NOMO-1 treated with DMSO at 0.1 percent for 48 hours (cell line): ENCODE results near the gene PRKAR1A.
"Not testable (repeated sequence)": the region's sequence is repeated elsewhere in the genome, so short reads cannot be mapped to it uniquely, and the experiment has no call there.

Experiments
- DNase-seq: peaks from one replicate; lab custom pipeline; 2025; ENCODE audit not compliant: unreplicated experiment; lab: John Stamatoyannopoulos, UW

Gene PRKAR1A

GRCh38 chr17:68578236-68578635 lies 66.0 kb downstream of the PRKAR1A start:
- no peak for DNase-seq

GRCh38 chr17:68579194-68579927 lies 67.1 kb downstream of the PRKAR1A start:
- DNase-seq = no peak

GRCh38 chr17:68580236-68580770 lies 68.1 kb downstream of the PRKAR1A start:
- DNase-seq = peak; percentile 80

- DNase-seq = no peak
These were observed 69.8 kb downstream of the PRKAR1A start for GRCh38 chr17:68581863-68582645.

GRCh38 chr17:68582867-68583266 lies 70.6 kb downstream of the PRKAR1A start:
- DNase-seq = not testable (repeated sequence)

- DNase-seq = no peak
These were observed 72.5 kb downstream of the PRKAR1A start for GRCh38 chr17:68584581-68585303.

DNA sequence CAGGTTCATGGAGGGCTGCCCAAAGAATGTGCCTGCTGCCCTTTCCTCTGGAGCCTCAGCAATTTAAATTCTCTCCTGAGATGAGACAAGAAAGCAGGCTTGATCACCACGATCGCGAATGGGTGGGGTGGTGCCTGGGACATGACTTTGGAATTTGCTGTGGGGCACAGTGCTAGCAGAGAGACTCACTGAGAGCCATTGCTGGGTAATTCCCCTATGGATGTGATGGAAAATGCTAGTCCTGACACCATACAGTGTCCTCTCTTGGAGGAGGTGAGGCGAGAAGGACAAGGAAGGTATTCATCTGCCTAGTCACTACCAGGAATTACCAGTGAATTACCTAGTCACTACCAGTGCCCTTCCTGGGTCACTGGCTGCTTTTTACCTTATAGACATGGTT lies 73.4 kb downstream of the PRKAR1A start:
- no peak for DNase-seq

- no peak for DNase-seq
These were observed 74.8 kb downstream of the PRKAR1A start for GRCh38 chr17:68587026-68587425.

GRCh38 chr17:68587847-68588246 lies 75.6 kb downstream of the PRKAR1A start:
- DNase-seq = no peak

DNA sequence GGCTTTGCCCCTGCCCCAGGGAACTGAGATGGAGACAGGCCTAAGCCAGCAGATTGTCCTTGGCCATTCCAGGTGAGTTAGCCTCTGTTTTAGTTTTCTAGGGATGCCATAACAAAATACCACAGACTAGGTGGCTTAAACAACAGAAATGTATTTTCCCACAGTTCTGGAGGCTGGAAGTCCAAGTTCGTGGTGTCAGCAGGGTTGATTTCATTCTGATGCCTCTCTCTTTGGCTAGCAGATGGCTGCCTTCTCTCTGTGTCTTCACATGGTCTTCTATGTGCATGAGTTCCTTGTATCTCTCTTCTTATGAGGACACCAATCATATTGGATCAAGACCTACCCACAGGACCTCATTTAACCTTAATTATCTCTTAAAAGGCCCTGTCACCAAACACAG lies 76.1 kb downstream of the PRKAR1A start:
- DNase-seq = no peak

GRCh38 chr17:68589086-68589485 lies 76.9 kb downstream of the PRKAR1A start:
- no peak for DNase-seq

- peak; percentile 23 for DNase-seq
These were observed 79.4 kb downstream of the PRKAR1A start for GRCh38 chr17:68591583-68591982.

DNA sequence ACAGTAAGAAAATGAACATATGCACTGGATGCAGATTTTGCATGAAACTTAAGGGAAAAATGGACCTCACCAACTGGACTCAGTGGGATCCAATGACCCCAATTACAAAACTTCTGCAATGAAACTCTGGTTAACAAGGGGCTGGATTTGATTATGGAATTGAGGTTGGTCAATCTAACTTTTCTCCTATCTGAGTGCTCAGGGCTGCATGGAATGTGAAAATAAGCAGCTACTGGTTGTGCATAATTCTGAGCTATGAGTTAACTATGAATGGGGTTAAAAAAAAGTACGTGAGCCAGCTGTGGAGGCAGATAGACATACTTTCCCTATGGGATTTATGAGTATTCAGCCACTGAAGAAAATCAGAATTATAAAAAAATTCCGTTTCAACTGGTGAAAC lies 79.8 kb downstream of the PRKAR1A start:
- DNase-seq = no peak

DNA sequence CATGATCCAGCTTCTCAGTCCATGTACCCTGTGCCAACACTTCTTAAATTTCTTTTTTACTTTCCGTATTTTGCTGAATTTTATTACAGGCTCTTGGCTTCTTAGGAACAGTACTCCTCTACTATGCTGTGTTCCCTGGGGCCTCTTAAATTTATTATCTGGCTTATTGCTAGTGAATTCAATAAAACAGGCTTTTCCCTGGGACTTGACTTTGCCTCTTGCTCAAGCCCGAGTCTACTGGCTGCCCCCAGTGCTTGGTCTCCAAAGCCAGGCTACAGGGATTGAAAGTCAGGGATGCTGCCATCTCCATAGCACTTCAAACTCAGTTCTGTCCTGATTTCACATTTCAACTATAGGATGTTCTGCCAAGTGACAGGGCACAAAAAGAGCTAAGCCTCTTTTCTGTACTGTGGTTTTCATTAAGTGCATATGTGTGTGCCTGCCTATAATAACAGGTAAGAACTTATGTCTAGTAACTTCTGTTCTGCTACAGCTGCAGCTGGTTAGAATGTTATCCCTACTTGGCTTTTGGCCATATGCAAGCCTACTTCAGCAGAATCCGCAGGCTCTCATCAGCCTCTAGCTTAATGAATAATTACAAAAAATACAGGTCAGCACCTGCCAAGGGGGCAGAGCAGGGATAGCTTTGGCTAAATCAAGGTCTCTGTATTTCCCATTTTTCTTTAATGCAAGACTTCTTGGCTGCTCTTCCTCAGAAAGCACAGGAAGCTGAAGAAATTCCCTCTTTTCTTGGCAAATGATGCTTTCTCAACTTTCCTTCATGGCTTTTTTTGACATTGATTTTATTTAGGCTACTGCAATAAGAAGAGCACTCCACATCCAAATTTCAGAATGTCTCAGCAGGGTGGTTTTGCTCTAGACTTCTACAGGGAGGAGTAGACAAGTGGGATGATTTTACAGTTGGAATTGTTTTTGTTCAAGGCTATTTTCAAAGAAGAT lies 80.7 kb downstream of the PRKAR1A start:
- DNase-seq = no peak

GRCh38 chr17:68594552-68594951 lies 82.3 kb downstream of the PRKAR1A start:
- no peak for DNase-seq

GRCh38 chr17:68595496-68595895 lies 83.3 kb downstream of the PRKAR1A start:
- DNase-seq = peak; percentile 4

DNA sequence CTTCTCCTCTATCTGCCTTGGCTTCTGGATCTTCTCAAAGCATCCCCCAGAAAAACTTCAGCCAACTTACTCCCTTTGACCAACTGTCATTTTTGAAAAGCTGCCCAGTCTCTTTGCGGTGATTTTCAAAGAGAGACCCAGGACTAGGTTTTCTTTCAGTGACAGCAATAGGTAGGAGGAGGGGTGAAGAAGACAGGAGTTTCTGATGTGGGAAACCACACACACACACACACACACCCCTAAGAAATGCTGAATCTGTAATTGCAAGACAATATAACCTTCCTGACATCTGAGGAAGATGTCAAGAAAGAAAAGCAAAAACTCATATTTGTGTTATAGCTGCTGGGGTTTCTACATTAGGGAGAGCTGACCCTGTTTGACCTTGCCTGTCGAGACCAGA lies 83.8 kb downstream of the PRKAR1A start:
- no peak for DNase-seq

GRCh38 chr17:68596411-68596945 lies 84.2 kb downstream of the PRKAR1A start:
- no peak for DNase-seq

DNA sequence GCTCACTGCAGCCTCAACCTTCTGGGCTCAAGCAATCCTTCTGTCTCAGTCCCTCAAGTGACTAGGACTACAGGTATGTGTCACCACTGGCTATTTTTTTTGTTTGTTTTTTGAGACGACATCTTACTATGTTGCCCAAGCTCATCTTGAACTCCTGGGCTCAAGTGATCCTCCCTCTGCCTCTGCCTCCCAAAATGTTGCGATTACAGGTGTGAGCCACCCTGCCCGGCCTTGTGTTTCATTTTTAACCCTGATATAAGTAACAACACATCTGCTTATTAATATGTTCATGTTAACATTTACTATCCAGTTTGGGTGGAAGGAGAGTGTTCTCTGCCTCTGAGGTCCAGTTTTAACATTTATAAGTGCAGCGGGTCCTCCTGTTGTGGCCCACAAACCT lies 85.8 kb downstream of the PRKAR1A start:
- no peak for DNase-seq

GRCh38 chr17:68598545-68598961 lies 86.3 kb downstream of the PRKAR1A start:
- DNase-seq = no peak
